Activated CD8-positive, alpha-beta memory T cell treated with anti-CD3 and anti-CD28 coated beads for 1 hour (primary cell): ENCODE data around the gene ETS2.

Experiments used
- DNase-seq, 2 donors: peaks; one replicate each; pipeline ENCODE4 v3.0.0-alpha.2; 2020; ENCODE audit warnings: low read depth in 1 of 2; ENCODE audit errors: extremely low read depth in 1 of 2

ETS2 gene

DNA sequence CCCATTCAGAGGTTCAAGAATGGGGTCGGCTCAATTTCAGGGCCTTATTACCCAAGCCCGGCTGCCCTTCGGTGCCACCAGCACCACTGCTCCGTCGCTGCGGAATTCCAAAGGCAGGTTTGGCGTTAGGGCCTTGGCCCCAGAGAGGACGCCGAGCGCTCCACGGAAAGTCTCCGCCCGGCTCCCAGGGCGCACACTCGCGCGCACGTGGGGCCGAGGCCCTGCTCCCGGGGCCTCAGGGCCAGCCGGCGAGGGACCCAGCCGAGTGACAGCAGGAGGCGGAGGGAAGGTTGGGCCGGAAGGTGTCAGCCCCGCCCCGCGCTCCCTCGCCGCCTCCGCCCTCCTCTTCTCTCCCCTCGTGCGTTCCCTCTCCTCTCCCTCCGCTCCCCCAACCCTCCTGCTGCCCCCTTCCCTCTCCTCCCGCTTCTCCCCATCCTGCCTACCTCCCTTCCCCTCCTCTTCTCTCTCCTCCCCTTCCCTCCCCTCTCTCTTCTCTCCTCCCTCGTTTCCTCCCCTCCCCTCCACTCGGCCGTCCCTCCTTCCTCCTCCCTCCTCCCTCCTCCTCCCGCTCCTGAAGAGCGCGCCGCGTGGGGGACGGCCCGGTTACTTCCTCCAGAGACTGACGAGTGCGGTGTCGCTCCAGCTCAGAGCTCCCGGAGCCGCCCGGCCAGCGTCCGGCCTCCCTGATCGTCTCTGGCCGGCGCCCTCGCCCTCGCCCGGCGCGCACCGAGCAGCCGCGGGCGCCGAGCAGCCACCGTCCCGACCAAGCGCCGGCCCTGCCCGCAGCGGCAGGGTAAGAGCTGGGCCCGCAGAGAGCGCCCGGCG is at the start of gene ETS2:
ETS2 (plus strand) TSS at position 602 of the 825 bp plus-strand sequence. CDS start 4,106 bp downstream, outside the sequence.
- peak; percentile 22 to 59 for DNase-seq

DNA sequence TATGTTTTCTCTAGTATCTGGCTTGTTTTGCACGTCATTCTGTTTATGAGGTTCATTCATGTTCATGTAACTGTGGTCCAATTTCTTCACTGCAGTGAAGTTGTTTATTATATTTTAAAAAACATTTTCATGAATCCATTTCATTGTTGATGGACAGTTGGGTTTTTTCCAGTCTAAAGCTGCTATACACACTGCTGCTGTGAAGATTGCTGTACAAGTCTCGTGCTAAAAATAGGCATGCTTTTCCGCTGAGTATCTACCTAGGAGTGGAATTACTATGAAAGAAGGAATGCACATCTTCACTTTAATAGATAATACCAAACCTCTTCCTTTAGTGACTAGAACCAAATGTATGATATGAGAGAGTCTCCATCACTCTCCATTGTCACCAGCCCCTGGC is 49.0 kb upstream of the ETS2 start:
- no peak for DNase-seq

DNA sequence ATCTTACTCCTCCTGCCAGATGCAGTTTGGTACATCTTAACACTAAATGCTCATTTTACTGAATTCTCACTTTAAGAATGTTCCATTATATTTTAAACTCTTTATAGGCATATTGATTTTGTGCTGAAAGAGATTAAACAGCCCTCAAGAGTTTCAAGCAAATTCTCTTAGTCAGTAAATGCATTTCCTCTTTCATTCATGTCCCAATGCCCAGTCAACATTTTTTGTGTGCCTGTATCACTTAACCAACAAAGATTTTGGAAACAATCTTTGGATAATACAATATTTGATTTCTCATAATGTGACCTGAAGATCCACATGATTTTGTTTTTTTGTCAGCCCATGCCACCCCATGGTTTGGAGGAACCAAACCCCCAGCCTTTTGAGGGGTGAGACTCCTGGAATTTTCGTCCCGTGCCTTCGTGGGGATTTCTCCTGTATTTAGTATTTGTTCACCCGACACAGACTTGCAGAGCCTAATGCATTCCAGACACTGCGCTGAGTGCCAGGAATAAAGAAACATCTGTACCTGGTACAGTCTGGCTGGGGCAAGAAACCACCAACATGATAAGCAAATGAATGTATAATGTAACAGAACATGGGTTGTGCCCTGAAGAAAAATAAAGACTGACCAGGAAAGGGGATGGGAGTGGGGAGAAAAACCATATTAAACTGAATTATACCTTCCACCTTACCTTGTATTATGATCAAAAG is 47.1 kb upstream of the ETS2 start:
- DNase-seq: no peak

DNA sequence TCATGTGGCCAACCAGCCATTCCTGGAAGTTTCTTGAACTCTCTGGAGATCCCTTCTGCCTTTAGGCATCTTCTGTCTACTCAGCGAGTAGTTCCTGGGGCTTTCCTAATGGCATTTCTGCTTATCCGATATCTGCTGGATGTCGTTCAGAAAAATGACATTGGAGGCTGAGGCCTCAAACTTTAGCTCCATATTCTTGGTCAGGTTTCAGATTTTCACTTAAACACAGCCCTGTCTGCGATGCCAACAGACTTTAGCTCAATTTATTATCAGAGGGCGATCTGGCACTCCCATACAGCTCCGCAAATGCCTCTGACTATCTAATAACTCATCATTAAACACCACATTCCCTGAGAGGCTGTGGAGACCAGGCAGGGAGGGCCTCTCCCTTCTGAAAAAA is 46.3 kb upstream of the ETS2 start:
- DNase-seq: no peak

DNA sequence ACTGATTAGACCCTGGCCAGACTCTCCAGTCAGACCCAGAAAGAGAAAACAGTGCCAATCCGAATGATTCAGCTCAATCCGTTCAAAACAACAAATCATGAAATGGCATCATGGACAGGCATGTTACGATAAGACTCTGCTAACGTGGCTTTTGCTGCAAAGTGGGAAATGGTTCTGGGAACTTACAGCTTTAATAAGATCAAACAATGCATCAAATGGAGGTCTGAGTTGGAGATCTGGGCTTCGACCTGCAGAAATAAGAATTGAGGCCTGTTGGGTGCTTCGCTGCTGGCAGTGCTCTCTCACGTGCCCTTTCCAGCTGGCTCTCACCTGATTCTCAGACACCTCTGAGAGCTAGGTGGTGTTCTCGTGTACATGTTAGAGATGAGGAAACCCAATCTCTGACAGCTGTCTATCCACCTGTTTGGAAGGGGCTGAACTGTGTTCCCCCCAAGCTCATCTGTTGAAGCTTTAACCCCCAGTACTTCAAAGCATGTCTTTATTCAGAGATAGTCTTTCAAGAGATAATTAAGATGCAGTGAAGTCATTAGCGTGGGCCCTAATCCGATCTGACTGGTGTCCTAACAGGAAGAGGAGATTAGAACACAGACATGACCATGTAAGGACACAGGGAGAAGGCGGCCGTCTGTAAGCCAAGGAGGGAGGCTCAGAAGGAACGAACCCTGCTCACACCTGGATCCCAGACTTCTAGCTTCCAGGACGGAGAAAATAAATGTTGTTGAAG is 45.5 kb upstream of the ETS2 start:
- no peak for DNase-seq

DNA sequence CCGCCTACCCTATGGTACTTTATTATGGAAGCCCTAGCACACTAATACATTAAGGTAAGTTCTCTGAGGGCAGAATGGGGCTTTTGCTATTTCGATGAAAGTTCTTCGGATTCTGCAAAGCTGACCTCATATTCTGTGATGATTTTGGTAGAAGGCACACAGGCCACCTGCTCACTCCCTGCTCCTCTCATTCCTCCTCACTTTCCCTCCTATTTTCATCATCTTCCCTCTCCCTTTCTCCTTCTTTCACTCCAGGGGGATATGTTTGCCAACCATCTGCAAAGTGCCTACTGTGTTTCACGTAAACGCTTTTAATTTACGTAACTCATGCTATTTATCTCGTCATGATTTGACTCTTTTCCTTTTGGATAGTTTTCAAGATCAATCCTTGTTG is 45.0 kb upstream of the ETS2 start:
- no peak for DNase-seq

DNA sequence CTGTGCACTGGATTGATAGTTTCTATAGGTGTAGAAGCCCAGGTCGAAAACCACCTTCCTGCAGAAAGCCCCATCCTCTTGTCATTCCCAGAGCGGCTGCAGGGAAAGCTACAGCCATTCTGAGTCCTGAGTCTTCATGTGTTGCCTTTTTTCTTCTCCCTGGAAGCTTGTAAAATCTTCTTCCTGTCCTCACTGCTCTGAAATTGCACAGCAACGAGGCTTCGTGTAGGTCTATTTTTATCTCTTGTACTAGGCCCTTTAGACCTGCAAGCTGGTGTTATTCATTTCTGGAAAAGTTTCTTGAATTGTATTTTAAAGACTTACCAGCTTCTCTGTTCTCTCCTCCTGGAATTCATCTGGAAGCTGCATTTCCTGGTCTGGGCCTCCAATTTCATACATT is 44.2 kb upstream of the ETS2 start:
- no peak for DNase-seq

DNA sequence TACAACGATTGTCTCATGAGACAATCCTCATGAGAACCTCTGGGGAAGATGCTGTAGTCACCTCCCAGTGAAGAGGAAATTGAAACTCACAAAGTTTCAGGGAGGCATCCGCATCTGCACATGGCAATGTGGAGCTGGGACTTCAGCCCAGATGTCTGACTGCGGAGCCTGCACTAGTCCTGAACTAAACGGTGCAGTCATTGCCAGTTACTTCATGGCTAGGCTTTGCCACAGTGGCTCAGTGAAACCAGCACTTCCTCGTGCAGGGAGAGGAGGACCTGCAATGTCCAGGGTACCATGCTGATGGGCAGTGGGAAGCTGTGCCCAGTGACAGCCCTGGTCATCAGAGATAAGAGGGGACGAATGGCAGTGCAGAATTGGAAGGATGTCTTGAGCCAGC is 40.7 kb upstream of the ETS2 start:
- no peak for DNase-seq

DNA sequence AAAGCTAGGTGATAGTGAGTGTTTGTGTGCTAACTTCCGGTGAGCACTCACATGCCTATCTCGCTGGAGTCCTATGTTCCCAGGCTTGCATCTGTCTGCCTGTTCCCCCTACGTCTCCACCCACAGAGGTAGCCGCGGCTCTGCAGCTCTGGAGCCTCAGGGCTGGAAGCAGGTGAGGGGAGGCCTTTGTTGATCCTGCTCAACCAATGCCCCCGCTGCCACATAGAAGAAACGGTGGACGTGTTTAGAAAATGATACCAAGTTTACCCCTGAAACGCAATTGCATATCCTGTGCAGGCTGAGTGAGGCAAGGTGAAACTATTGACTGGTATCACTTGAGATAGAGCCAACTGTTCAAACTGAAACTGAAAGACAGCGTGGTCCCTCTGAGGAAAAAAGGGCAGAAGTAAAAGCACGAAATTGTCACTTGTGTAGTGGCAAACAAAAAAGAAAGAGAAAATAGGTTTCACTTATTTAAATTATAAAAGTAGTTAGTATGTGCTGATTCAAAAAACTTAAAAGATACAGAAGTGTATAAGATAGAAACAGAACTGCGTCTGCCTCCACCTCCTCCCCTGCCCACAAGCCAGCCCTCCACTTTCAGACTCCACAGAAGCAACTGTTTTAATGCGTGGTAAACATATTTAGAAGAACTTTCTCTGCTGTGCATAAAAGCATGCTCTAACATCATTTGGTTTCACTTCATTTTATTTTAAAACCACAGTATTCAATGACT is 38.6 kb upstream of the ETS2 start:
- peak in 1 of 2 donors; percentile 8 for DNase-seq

DNA sequence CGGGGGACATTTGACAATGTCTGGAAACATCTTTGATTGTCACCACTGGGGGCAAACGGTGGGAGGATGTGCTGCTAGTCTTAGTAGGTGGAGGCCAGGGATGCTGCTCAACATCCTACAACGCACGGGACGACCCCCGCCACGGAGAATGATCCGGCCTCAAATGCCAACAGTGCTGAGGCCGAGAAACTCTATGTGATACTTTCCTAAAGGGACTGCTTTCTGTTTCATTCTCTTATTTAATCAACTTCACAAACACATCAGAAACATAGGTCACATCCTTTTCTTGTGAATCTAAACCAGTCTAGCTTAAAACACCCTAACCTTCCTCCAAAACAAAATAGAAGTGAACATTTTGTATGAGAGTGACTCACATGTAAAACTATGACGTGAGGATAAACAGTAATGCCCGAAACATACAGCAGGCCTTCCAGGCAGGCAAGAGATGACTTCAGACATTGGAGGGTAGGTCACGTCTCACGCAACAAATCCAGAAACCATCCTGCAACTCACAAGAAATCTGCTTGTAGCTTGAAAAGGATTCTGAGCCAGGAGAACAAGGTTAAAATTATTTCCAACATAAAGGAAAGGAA is 37.2 kb upstream of the ETS2 start:
- no peak for DNase-seq

DNA sequence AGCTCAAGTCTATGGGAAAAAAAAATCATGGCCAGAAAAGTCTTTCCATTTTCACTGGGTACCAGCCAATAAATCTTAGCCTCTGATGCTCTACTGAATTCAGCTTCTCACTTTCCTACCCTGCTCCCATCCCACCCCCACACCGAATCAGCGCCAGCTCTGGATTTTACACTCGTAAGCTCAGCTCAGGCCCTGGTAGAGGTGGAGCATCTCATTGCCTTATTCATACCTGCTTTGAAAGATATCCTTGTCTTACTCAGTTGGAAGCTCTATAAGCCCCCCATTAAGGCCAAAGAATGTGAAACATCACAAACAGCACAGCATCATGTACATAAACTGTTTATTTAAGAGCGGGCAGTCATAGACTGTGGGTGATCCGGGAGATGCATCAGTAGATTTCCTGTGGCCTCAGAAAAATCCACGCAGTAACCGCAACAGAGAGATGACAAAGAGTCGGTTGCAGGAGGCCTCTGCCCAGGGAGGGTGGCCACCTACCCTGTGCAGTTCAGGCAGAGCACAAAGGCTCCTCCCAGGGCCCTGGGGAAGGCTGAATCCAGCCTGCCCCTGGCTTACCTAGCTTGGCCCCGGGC is 36.4 kb upstream of the ETS2 start:
- DNase-seq: no peak

DNA sequence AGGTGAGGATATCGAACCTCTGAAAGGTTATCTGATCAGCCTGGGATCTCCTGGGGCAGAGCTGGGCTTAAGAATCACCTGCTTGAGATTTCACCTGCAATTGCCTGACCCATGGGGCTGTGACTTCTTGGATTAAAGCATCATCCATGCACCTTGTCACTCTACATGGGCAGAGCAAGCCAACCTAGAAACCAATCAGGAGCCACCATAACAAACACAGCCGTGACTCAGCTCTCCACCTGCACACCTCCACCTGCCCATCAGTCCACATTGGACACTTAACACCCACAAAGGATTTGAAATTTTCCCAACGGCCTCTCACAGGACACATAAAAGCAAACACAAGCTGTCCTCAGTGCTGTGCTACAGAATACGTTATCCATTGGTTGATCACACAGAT is 35.1 kb upstream of the ETS2 start:
- DNase-seq: no peak

DNA sequence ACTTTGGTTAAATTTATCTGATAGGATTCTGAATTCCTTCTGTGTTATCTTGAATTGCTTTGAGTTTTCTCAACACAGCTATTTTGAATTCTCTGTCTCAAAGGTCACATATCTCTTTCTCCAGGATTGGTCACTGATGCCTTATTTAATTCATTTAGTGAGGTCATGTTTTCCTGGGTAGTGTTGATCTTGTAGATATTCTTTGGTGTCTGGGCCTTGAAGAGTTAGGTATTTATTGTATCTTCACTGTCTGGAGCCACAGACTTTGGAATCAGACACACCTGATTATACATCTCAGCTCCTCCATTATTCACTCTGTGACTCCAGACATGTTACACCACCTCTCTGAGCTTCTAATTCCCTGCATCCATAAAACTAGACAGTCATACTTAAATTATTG is 34.2 kb upstream of the ETS2 start:
- DNase-seq: no peak

DNA sequence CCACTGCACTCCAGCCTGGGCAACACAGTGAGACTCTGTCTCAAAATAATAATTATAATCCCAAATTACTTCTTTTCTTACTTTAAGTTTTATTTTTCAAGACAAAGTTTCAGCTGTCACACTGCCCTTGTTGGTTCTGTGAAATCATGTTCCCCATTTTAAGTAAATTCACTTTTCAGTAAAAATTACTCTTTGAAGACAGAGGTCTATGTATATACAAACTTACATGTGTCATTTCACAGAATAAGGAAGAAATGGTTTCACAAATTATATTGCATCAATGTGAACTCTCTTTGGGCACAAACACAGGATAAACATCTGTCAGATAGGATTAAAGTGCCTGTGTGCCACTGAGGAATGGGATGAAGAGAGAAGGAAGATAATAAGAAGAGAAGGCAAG is 33.1 kb upstream of the ETS2 start:
- DNase-seq: no peak

DNA sequence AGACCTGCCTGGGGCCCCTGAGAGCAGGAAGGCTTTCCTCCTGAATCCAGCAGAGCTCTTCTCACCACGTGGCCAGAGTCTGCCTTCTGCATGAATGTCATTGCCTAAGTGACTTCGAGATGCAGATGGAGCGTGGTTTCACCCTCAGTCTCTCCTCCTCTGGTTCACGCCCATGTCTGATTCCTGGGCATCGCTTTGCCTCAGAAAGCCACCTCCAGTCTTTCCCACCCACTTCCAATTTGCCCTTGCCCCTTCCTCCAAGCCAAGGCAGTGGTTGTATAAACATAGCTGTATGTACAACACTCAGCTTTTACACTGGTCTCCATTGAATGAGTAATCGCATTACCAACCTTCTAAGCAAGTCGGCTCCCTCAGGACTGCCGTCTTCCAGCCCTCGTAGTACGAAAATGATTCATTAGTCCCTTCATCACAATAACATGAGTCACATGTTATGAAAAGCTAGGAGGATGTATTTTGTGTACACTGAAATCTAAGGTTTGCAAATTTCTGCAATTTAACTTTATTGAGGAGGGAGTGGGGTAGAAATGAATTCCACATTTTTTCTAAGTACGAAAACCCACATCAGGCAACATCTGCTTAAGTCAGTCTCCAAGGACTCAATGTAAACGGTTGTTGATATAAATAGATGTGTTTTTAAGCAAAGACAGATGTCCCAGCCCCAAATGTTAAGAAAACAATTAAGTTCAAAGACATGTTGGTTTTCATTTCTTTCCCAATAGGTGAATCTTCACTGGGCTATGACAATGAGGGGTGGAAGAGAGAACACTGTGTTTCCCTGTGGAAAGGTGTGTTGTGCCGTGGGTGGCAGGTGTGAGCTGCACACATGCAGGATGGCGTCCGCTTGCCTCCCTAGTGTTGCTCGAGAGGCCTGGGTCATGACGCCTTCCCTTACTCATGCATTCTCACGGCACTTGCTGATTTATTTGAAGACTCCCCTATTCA is 32.3 kb upstream of the ETS2 start:
- DNase-seq: no peak

DNA sequence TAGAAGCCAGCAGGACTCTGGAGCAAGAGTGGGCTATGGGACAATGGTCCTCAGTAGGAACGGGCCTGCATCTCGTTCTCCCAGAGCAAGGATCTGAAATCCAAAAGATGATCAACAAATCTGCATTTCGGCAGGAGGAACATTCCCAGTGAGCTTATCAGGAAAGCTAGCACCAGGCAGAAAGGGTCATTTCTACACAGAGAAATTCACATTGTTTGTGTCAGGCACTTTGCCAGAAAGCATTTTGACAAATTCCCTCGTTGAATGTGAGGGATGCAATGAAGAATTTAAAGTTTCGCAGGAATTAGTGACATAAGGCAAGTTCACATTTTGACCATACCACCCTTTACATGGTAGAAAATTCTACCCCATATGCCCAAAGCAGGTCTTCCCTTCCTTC is 31.6 kb upstream of the ETS2 start:
- DNase-seq: no peak

DNA sequence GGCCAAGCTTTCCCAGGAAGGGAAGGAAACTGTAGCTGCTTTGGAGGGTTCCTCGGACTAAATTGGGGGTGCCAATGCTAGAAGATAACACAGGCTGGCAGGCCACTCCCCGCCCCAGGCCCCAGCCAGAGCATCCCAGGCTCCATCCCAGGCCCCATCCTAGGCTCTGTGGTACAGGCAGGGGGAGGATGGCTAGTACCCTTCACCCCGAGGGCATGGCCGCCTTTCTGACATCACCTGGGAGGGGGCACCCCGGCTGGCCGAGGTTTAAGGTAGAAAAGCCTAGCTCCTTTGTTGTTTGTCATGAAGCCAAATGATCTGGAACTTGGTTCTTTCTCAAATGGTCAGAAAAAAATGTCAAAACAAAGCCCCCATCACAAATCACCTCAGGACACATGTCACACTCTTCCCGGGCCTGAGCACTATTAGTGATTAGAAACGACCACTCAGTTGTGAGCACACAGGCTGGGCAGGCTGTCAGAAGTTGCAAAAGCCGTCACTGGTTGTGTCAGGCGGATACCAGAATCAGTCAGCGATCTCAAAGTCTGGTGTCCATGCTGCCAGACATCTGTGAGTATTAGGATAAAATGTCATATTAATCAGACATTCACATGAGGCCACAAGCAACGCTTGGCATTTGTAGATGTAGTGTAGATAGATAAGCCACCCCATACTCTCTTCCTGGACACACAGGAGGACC is 31.0 kb upstream of the ETS2 start:
- DNase-seq: no peak

DNA sequence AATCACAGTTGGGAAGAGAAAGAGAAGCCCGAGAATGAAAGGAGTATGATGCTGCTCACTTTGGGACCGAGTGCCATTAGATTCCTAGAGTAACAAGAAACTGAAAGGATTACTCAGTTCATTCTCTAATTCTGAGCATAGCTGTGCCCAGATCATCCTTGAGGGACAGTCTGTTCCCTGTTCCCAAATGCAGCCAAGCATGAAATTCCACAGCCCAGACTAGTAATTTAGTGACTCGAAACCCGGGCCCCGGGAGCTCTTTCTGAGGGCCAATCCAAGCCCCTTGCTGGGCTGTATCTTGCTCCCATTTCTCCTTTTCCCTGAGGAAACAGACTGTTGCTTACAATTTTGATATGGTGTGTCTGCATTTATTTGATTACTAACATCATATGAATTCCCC is 30.0 kb upstream of the ETS2 start:
- no peak for DNase-seq

DNA sequence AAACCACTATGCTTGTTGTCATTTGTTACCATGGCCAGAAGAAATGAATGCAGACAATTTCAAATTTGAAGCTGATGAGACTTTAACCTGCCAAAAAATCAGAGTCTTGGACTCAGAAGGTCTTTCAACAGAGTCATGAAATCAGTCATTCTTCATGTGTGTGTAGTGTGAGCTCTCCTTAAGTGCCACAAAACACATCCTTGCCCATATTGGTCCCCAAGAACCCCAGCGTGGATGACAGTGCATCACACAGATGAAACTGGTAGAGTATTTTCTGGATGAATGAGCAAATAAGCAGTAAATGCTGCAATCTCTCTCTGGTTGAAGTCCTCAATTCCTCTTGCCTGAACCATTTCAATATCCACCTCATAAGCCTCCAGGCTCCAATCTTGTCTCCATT is 28.7 kb upstream of the ETS2 start:
- DNase-seq: no peak
